ENCODE measurements around the gene ELOA.

GRCh38 chr1:23698466-23698865 lies 44.8 kb upstream of the ELOA start:
- TF ChIP-seq CTCF (conservative IDR thresholded peaks at IDR 0.05 in 1 of 2, IDR thresholded peaks at IDR 0.05 in 1 of 2; ENCODE audit: extremely low read depth in 1 of 2, insufficient read depth in 1 of 2, low read depth in 1 of 2, low read length in 2 of 2) (no peak), EZH2 (IDR thresholded peaks at IDR 0.05; ENCODE audit: borderline replicate concordance, low read length) (no peak)

Data from mammary epithelial cell (primary cell).